B cell (primary cell): ENCODE measurements around the gene PI4KA. TPM values are rescaled to one million over a fixed set of nuclear protein-coding genes. Genes with fewer than 3 reads are reported as not detected.

Source experiments
- ATAC-seq: fragments of 200-7000 bp; cut with Tn5 transposase; one replicate; pipeline ENCODE4 v1.10.0; 2021; ENCODE audit warnings: low read depth, mild to moderate bottlenecking, moderate number of reproducible peaks, moderate library complexity
- CTCF ChIA-PET: fragments of 350-600 bp; sonication (Branson Sonifier 250); formaldehyde crosslinking; loops from one replicate; lab custom pipeline; 2021; ENCODE audit warnings: antibody characterized with exemption, inconsistent platforms; lab: Charles Lee
- POLR2A ChIA-PET: fragments of 350-600 bp; sonication (Branson Sonifier 250); formaldehyde crosslinking; loops from one replicate; lab custom pipeline; 2021; ENCODE audit warnings: antibody characterized with exemption; lab: Charles Lee
- DNase-seq: peaks from one replicate; pipeline ENCODE4 v3.0.0; 2013
- H2AFZ ChIP-seq: 2 replicates; pipeline ENCODE4 v1.6.1; 2012; ENCODE audit warnings: mild to moderate bottlenecking, low read depth, low read length; ENCODE audit not compliant: insufficient read depth, poor library complexity, severe bottlenecking
- H3K27ac ChIP-seq, 2 donors: 1 replicate in 1 of 2; 2 replicates in 1 of 2; pipeline ENCODE4 v1.5.1; 2012 to 2013; ENCODE audit warnings: low read length in 2 of 2, mild to moderate bottlenecking in 2 of 2, moderate library complexity in 1 of 2
- H3K27me3 ChIP-seq, 4 experiments: fragments of 200-600 bp in 1 of 4; sonication (generic) in 1 of 4; replicated peaks in 1 of 4; 1 replicate in 2 of 4; 2 replicates in 2 of 4; pipeline versions ENCODE4 v1.6.1 to v1.7.0; 2013 to 2016; ENCODE audit warnings: low read length in 3 of 4, mild to moderate bottlenecking in 2 of 4, mixed read lengths in 1 of 4, moderate library complexity in 1 of 4; ENCODE audit not compliant: insufficient read depth in 4 of 4, control insufficient read depth in 3 of 4; ENCODE audit errors: control extremely low read depth in 1 of 4
- H3K36me3 ChIP-seq, 2 experiments: replicated peaks in 1 of 2; 1 replicate in 1 of 2; 2 replicates in 1 of 2; pipeline versions ENCODE4 v1.6.1 to v1.7.1; 2013; ENCODE audit warnings: low read length in 1 of 2; ENCODE audit not compliant: insufficient read depth in 2 of 2, control insufficient read depth in 1 of 2; ENCODE audit errors: control extremely low read depth in 1 of 2, extremely low read depth in 1 of 2
- H3K4me1 ChIP-seq, 2 donors: fragments of 200-600 bp in 1 of 2; sonication (generic) in 1 of 2; 1 replicate in 1 of 2; 2 replicates in 1 of 2; pipeline versions ENCODE4 v1.5.1 to v1.6.1; 2013 to 2017; ENCODE audit warnings: low read length in 2 of 2; ENCODE audit not compliant: control insufficient read depth in 2 of 2, insufficient read depth in 2 of 2
- H3K4me2 ChIP-seq: replicated peaks from 2 replicates; pipeline ENCODE3; 2012; ENCODE audit warnings: mild to moderate bottlenecking, low read depth, low read length; ENCODE audit not compliant: poor library complexity, severe bottlenecking
- H3K4me3 ChIP-seq, 5 experiments: fragments of 200-600 bp in 1 of 5; sonication (generic) in 1 of 5; 1 replicate in 3 of 5; 2 replicates in 2 of 5; pipeline versions ENCODE4 v1.5.1 to v1.7.0; 2011 to 2016; ENCODE audit warnings: low read length in 4 of 5, mild to moderate bottlenecking in 4 of 5, low read depth in 2 of 5, control low read depth in 1 of 5, moderate library complexity in 1 of 5; ENCODE audit not compliant: insufficient read depth in 1 of 5; ENCODE audit errors: control extremely low read depth in 1 of 5, extremely low read depth in 1 of 5
- H3K79me2 ChIP-seq: fragments of 200-600 bp; sonication (generic); one replicate; pipeline ENCODE4 v1.6.0; 2016; ENCODE audit warnings: low read length; ENCODE audit not compliant: control insufficient read depth, insufficient read depth
- H3K9ac ChIP-seq: fragments of 200-600 bp; sonication (generic); 2 replicates; pipeline ENCODE4 v1.6.1; 2017; ENCODE audit warnings: mild to moderate bottlenecking, low read length, moderate library complexity
- H3K9me3 ChIP-seq, 3 donors: one replicate each; pipeline versions ENCODE4 v1.6.1 to v1.7.1; 2013; ENCODE audit warnings: low read length in 2 of 3; ENCODE audit not compliant: control insufficient read depth in 2 of 3, insufficient read depth in 1 of 3; ENCODE audit errors: control extremely low read depth in 1 of 3
- H4K20me1 ChIP-seq: 2 replicates; pipeline ENCODE4 v1.6.0; 2012; ENCODE audit warnings: mild to moderate bottlenecking, low read length; ENCODE audit not compliant: insufficient read depth, control insufficient read depth, poor library complexity, severe bottlenecking
- H3K27ac Mint-ChIP-seq: one replicate; pipeline ENCODE4 v1.8.0; 2021; ENCODE audit warnings: mixed read lengths
- H3K27me3 Mint-ChIP-seq: one replicate; pipeline ENCODE4 v1.8.0; 2021; ENCODE audit warnings: mixed read lengths
- H3K4me1 Mint-ChIP-seq: one replicate; pipeline ENCODE4 v1.8.0; 2021; ENCODE audit warnings: mixed read lengths
- H3K4me3 Mint-ChIP-seq: one replicate; pipeline ENCODE4 v1.8.0; 2021; ENCODE audit warnings: mixed read lengths
- H3K9me3 Mint-ChIP-seq: one replicate; pipeline ENCODE4 v1.8.0; 2022; ENCODE audit warnings: mixed read lengths; ENCODE audit not compliant: insufficient read depth
- CTCF ChIP-seq: fragments of 200-600 bp; IDR thresholded peaks from one replicate; pipeline ENCODE4 v1.8.0; 2022; ENCODE audit warnings: antibody characterized with exemption, mild to moderate bottlenecking
- EZH2 ChIP-seq: IDR thresholded peaks from 2 replicates; pipeline ENCODE4 v1.6.1; 2012; ENCODE audit warnings: borderline replicate concordance, low read depth, mild to moderate bottlenecking, moderate library complexity, low read length; ENCODE audit not compliant: insufficient read depth, poor library complexity, severe bottlenecking
- WGBS: methylation state at CpG from one replicate; pipeline ENCODE4 v1.1.5; 2013; ENCODE audit warnings: missing lambda C conversion rate; ENCODE audit not compliant: insufficient coverage; 5-methylcytosine and 5-hydroxymethylcytosine counted together
- intact Hi-C: fragments of 100-400 bp; cut with micrococcal nuclease; formaldehyde crosslinking; loops from one replicate; pipeline ENCODE4 v1.10.0; 2022
- polyA minus RNA-seq: library from RNA; depleted of rRNA, polyadenylated mRNA; stranded (reverse); fragments of >200 nt; gene quantifications from 2 replicates; pipeline ENCODE4 v1.2.3, GENCODE V29; 2012
- polyA plus RNA-seq: library from polyadenylated mRNA; depleted of rRNA; stranded (reverse); fragments of >200 nt; gene quantifications from 2 replicates; pipeline ENCODE4 v1.2.3, GENCODE V29; 2012
- total RNA-seq, 2 donors: library from RNA; stranded (reverse); fragments of 120-200 nt in 1 of 2; gene quantifications; 1 replicate in 1 of 2; 2 replicates in 1 of 2; pipeline versions ENCODE4 v1.2.3 to v1.2.4, GENCODE V29; 2013 to 2022

PI4KA gene
- 149 and 156 TPM in 2 replicates for total RNA-seq
- total RNA-seq (2013) = 47.6 TPM
- polyA plus RNA-seq = 64.9 and 85.9 TPM in 2 replicates
- 117 and 161 TPM in 2 replicates for polyA minus RNA-seq

GRCh38 chr22:20858615-20859416, at the start of gene PI4KA, which contains the start of gene SNAP29:
Gene PI4KA (minus strand): TSS chr22:20858811. CDS start chr22:20858725, 86 bp downstream.
Gene SNAP29 (plus strand): TSS chr22:20859007. CDS start chr22:20859111, 104 bp downstream.
- CTCF ChIA-PET = no interaction called here

More at GRCh38 chr22:20858615-20859416, at the start of gene PI4KA, which contains the start of gene SNAP29:
- peaks cover 0 to 3% of the 10 kb centered on the region in 2 experiments for H3K36me3 ChIP-seq
- peak within 1 kb of the TSS; percentile 80 to 94 (median 87) for H3K4me3 ChIP-seq
- no peaks in the 10 kb centered on the region for H3K9me3 ChIP-seq
- TF ChIP-seq CTCF = no peak
- no peak for TF ChIP-seq EZH2
- DNase-seq (peak; percentile 99), ATAC-seq (peak; percentile 92)
- WGBS = under 1% methylated on average over 100 of the region's 100 CpGs
- peaks cover 18 to 30% of the 10 kb centered on the region in 2 donors for H3K4me1 ChIP-seq
- POLR2A ChIA-PET = interaction anchor here (1.0 kb wide), 1 partner anchor 58 kb away, joined by 3 read pairs; the partner anchor contains the start of gene CRKL
- H3K9ac ChIP-seq = peak within 1 kb of the TSS; percentile 78
- Mint-ChIP-seq H3K9me3 (no peaks in the 10 kb centered on the region), H3K27ac (peak within 1 kb of the TSS; percentile 94), H3K4me1 (peaks cover 51% of the 10 kb centered on the region), H3K4me3 (peak within 1 kb of the TSS; percentile 92), H3K27me3 (no peaks in the 10 kb centered on the region)
- peak within 1 kb of the TSS; percentile 76 to 85 for H3K27ac ChIP-seq
- H3K4me2 ChIP-seq = peak within 1 kb of the TSS; percentile 85
- H3K79me2 ChIP-seq = peaks cover 84% of the 10 kb centered on the region
- intact Hi-C loops = loop anchor here (1.0 to 10.0 kb wide), 6 partner anchors 60 to 878 kb away; partner anchors contain the start of genes RANBP1, THAP7, TRMT2A and YPEL1
- H2AFZ ChIP-seq = peak within 1 kb of the TSS; percentile 88
- H4K20me1 ChIP-seq = peaks cover 42% of the 10 kb centered on the region
- H3K27me3 ChIP-seq = no peaks in the 10 kb centered on the region
